Tibial nerve (tissue), 4 donors: ENCODE measurements around the gene PLEKHA6. TPM values are rescaled to one million over a fixed set of nuclear protein-coding genes. Genes with fewer than 3 reads are reported as not detected.
"Not testable (repeated sequence)": the region's sequence is repeated elsewhere in the genome, so short reads cannot be mapped to it uniquely, and the experiment has no call there.

Source experiments
- DNase-seq, 2 donors: peaks; one replicate each; pipeline ENCODE4 v3.0.0-alpha.2; 2019; ENCODE audit warnings: low spot score in 2 of 2
- H3K27ac ChIP-seq, 4 donors: fragments of 200-600 bp; sonication (generic) in 3 of 4; one replicate each; pipeline ENCODE4 v1.5.1; 2017 to 2019; ENCODE audit warnings: mild to moderate bottlenecking in 1 of 4
- H3K27me3 ChIP-seq, 2 donors: fragments of 200-600 bp; sonication (generic) in 1 of 2; one replicate each; pipeline versions ENCODE4 v1.5.1 to v1.6.0; 2017 to 2019
- H3K36me3 ChIP-seq, 3 donors: fragments of 200-600 bp; sonication (generic); one replicate each; pipeline ENCODE4 v1.5.1; 2018 to 2019
- H3K4me1 ChIP-seq, 4 donors: fragments of 200-600 bp; sonication (generic) in 3 of 4; one replicate each; pipeline ENCODE4 v1.5.1; 2017 to 2019
- H3K4me3 ChIP-seq, 4 donors: fragments of 200-600 bp; sonication (generic) in 3 of 4; one replicate each; pipeline ENCODE4 v1.5.1; 2017 to 2019; ENCODE audit warnings: mild to moderate bottlenecking in 1 of 4, moderate library complexity in 1 of 4
- H3K9me3 ChIP-seq, 4 donors: fragments of 200-600 bp; sonication (generic) in 3 of 4; one replicate each; pipeline ENCODE4 v1.5.1; 2017 to 2019
- CTCF ChIP-seq, 5 experiments: fragments of 200-600 bp in 3 of 5; fragments of 450-650 bp in 2 of 5; sonication (generic) in 3 of 5; IDR thresholded peaks; one replicate each; pipeline ENCODE4 v1.5.1; 2016 to 2019; ENCODE audit warnings: antibody characterized with exemption in 5 of 5, mild to moderate bottlenecking in 3 of 5, moderate library complexity in 2 of 5
- EP300 ChIP-seq, 2 donors: sonication (generic); formaldehyde crosslinking; IDR thresholded peaks; one replicate each; pipeline ENCODE4 v1.6.1; 2017; ENCODE audit warnings: antibody characterized with exemption in 2 of 2, mild to moderate bottlenecking in 1 of 2
- POLR2A ChIP-seq, 2 donors: fragments of 450-650 bp; IDR thresholded peaks; one replicate each; pipeline ENCODE4 v1.6.1; 2017; ENCODE audit warnings: antibody characterized with exemption in 2 of 2, mild to moderate bottlenecking in 2 of 2, moderate library complexity in 2 of 2
- WGBS, 2 donors: methylation state at CpG; one replicate each; pipeline ENCODE4 v1.1.5; 2018; 5-methylcytosine and 5-hydroxymethylcytosine counted together
- total RNA-seq, 4 donors: library from RNA; depleted of rRNA; stranded (reverse); fragments of >200 nt; gene quantifications; one replicate each; pipeline ENCODE4 v1.1.0, GENCODE V29; 2016

PLEKHA6 gene
- total RNA-seq, 4 donors from 2014 or later = 6.6 to 13.9 (median 12.1) TPM

- no peak for TF ChIP-seq POLR2A (IDR thresholded peaks at IDR 0.05)
- no peak for TF ChIP-seq EP300 (IDR thresholded peaks at IDR 0.05)
- no peak for TF ChIP-seq CTCF (IDR thresholded peaks at IDR 0.05)
- Histone ChIP-seq H3K27me3 (no peaks in the 10 kb centered on the region), H3K36me3 (peaks cover 0 to 5% (median 0%) of the 10 kb centered on the region in 3 donors), H3K27ac (no peak overlapping the region), H3K9me3 (no peaks in the 10 kb centered on the region), H3K4me3 (no peak overlapping the region), H3K4me1 (no peaks in the 10 kb centered on the region)
- DNase-seq = no peak
- 51 to 59% methylated on average over 2 of the region's 2 CpGs for WGBS, 2 donors
Measured at GRCh38 chr1:204241050-204241449, 118.7 kb downstream of the PLEKHA6 start.

GRCh38 chr1:204240233-204240632, 119.5 kb downstream of the PLEKHA6 start:
- Histone ChIP-seq H3K9me3 (no peaks in the 10 kb centered on the region), H3K27me3 (no peaks in the 10 kb centered on the region), H3K36me3 (peaks cover 0 to 5% (median 0%) of the 10 kb centered on the region in 3 donors), H3K27ac (no peak overlapping the region), H3K4me3 (no peak overlapping the region), H3K4me1 (no peaks in the 10 kb centered on the region)
- no peak for DNase-seq
- no peak for TF ChIP-seq CTCF (IDR thresholded peaks at IDR 0.05)
- no peak for TF ChIP-seq POLR2A (IDR thresholded peaks at IDR 0.05)
- no peak for TF ChIP-seq EP300 (IDR thresholded peaks at IDR 0.05)
- WGBS, 2 donors = 72 to 75% methylated on average over 1 of the region's 1 CpG

- DNase-seq, H3K4me1 ChIP-seq, H3K27me3 ChIP-seq, H3K27ac ChIP-seq, H3K4me3 ChIP-seq, H3K9me3 ChIP-seq, H3K36me3 ChIP-seq: not testable (repeated sequence)
- WGBS, 2 donors = 85 to 87% methylated on average over 3 of the region's 3 CpGs
Measured at GRCh38 chr1:204239401-204239800, 120.3 kb downstream of the PLEKHA6 start.

- H3K4me3 ChIP-seq, H3K27me3 ChIP-seq, H3K27ac ChIP-seq, H3K9me3 ChIP-seq, H3K4me1 ChIP-seq, DNase-seq, H3K36me3 ChIP-seq: not testable (repeated sequence)
- WGBS, 2 donors = 91 to 96% methylated on average over 2 of the region's 2 CpGs
Measured at GRCh38 chr1:204238520-204238919, 121.2 kb downstream of the PLEKHA6 start.

- WGBS, 2 donors = 97 to 100% methylated on average over 1 of the region's 1 CpG
- H3K36me3 ChIP-seq, H3K4me1 ChIP-seq, H3K27me3 ChIP-seq, H3K4me3 ChIP-seq, DNase-seq, H3K27ac ChIP-seq, H3K9me3 ChIP-seq: not testable (repeated sequence)
Measured at GRCh38 chr1:204237515-204237914, 122.2 kb downstream of the PLEKHA6 start.

GRCh38 chr1:204232526-204232925, 127.2 kb downstream of the PLEKHA6 start:
- no peaks in the 10 kb centered on the region for H3K4me1 ChIP-seq
- H3K27ac ChIP-seq = no peak overlapping the region
- no peaks in the 10 kb centered on the region for H3K27me3 ChIP-seq
- H3K36me3 ChIP-seq = peaks cover 0 to 8% (median 0%) of the 10 kb centered on the region in 3 donors
- TF ChIP-seq CTCF (IDR thresholded peaks at IDR 0.05) (no peak), POLR2A (IDR thresholded peaks at IDR 0.05) (no peak), EP300 (IDR thresholded peaks at IDR 0.05) (no peak)
- no peaks in the 10 kb centered on the region for H3K9me3 ChIP-seq
- no peak overlapping the region for H3K4me3 ChIP-seq
- DNase-seq = no peak

GRCh38 chr1:204230211-204230610, 129.5 kb downstream of the PLEKHA6 start:
- Histone ChIP-seq H3K4me1 (no peaks in the 10 kb centered on the region), H3K27me3 (no peaks in the 10 kb centered on the region), H3K36me3 (peaks cover 0 to 8% (median 0%) of the 10 kb centered on the region in 3 donors), H3K27ac (no peak overlapping the region), H3K9me3 (no peaks in the 10 kb centered on the region), H3K4me3 (no peak overlapping the region)
- no peak for DNase-seq
- no peak for TF ChIP-seq EP300 (IDR thresholded peaks at IDR 0.05)
- no peak for TF ChIP-seq POLR2A (IDR thresholded peaks at IDR 0.05)
- TF ChIP-seq CTCF (IDR thresholded peaks at IDR 0.05) = no peak
- WGBS, 2 donors = 94 to 95% methylated on average over 14 of the region's 14 CpGs
